Smooth muscle cell (in vitro differentiated cells): Measurements from ENCODE around the gene CCDC85A. TPM values are rescaled to one million over a fixed set of nuclear protein-coding genes. Genes with fewer than 3 reads are reported as not detected.
"Not testable (repeated sequence)": the region's sequence is repeated elsewhere in the genome, so short reads cannot be mapped to it uniquely, and the experiment has no call there.

Experiments used
- DNase-seq: peaks from one replicate; lab custom pipeline; 2025; ENCODE audit not compliant: unreplicated experiment; lab: John Stamatoyannopoulos, UW
- H2AFZ ChIP-seq: fragments of 200-600 bp; sonication (generic); 2 replicates; pipeline ENCODE4 v1.6.0; 2016; ENCODE audit warnings: antibody characterized with exemption, low read depth, mild to moderate bottlenecking
- H3F3A ChIP-seq: fragments of 200-600 bp; sonication (generic); 2 replicates; pipeline ENCODE4 v1.6.0; 2017; ENCODE audit warnings: antibody characterized with exemption, low read depth
- H3K27ac ChIP-seq: fragments of 200-600 bp; sonication (generic); 2 replicates; pipeline ENCODE4 v1.5.1; 2016; ENCODE audit warnings: low read depth, mild to moderate bottlenecking
- H3K27me3 ChIP-seq: fragments of 200-600 bp; sonication (generic); 2 replicates; pipeline ENCODE4 v1.6.1; 2016; ENCODE audit warnings: low read depth, mild to moderate bottlenecking
- H3K36me3 ChIP-seq: fragments of 200-600 bp; sonication (generic); 2 replicates; pipeline ENCODE4 v1.5.1; 2016; ENCODE audit warnings: low read depth
- H3K4me1 ChIP-seq: fragments of 200-600 bp; sonication (generic); 2 replicates; pipeline ENCODE4 v1.5.1; 2016; ENCODE audit warnings: low read depth
- H3K4me2 ChIP-seq: fragments of 200-600 bp; sonication (generic); 2 replicates; pipeline ENCODE4 v1.6.0; 2016; ENCODE audit warnings: mild to moderate bottlenecking
- H3K4me3 ChIP-seq: fragments of 200-600 bp; sonication (generic); 2 replicates; pipeline ENCODE4 v1.5.1; 2016; ENCODE audit warnings: mild to moderate bottlenecking
- H3K79me2 ChIP-seq: fragments of 200-600 bp; sonication (generic); 2 replicates; pipeline ENCODE4 v1.6.0; 2016; ENCODE audit warnings: low read depth, mild to moderate bottlenecking
- H3K9ac ChIP-seq: fragments of 200-600 bp; sonication (generic); 2 replicates; pipeline ENCODE4 v1.6.0; 2016; ENCODE audit warnings: low read depth
- H3K9me3 ChIP-seq: fragments of 200-600 bp; sonication (generic); replicated peaks from 2 replicates; pipeline ENCODE4 v1.5.1; 2016; ENCODE audit warnings: low read depth
- H4K20me1 ChIP-seq: fragments of 200-600 bp; sonication (generic); 2 replicates; pipeline ENCODE4 v1.6.0; 2016; ENCODE audit warnings: low read depth
- CTCF ChIP-seq: fragments of 200-600 bp; sonication (generic); IDR thresholded peaks from 2 replicates; pipeline ENCODE4 v1.5.1; 2017; ENCODE audit warnings: borderline replicate concordance, mild to moderate bottlenecking, antibody characterized with exemption; ENCODE audit not compliant: insufficient read depth, poor library complexity, severe bottlenecking
- WGBS: methylation state at CpG from one replicate; pipeline ENCODE4 v1.1.7; 2016; ENCODE audit warnings: low lambda C conversion rate; 5-methylcytosine and 5-hydroxymethylcytosine counted together
- polyA plus RNA-seq: library from polyadenylated mRNA; unstranded; fragments of >200 nt; fragmentation: Nextera tagmentation; extraction: Ambion mirVana; gene quantifications from 2 replicates; pipeline ENCODE4 v1.2.1, GENCODE V29; 2016
- total RNA-seq: library from RNA; depleted of rRNA; stranded (reverse); fragments of >200 nt; gene quantifications from 2 replicates; pipeline ENCODE4 v1.2.3, GENCODE V29; 2014

Gene CCDC85A
- total RNA-seq (2.0 and 2.1 TPM in 2 replicates), polyA plus RNA-seq (0.67 and 2.4 TPM in 2 replicates)

GRCh38 chr2:56183643-56184499 lies at the start of gene CCDC85A:
Gene CCDC85A, plus strand, starts transcription at chr2:56183990. Its CDS starts 635 bp downstream, at chr2:56184625.
- Histone ChIP-seq H3K79me2 (no peaks in the 10 kb centered on the region), H3K27ac (no peak within 1 kb of the TSS), H3F3A (no peaks in the 10 kb centered on the region), H3K9ac (no peak within 1 kb of the TSS), H3K36me3 (no peaks in the 10 kb centered on the region), H4K20me1 (no peaks in the 10 kb centered on the region), H3K4me2 (peak within 1 kb of the TSS; percentile 99), H3K27me3 (peaks cover 64% of the 10 kb centered on the region), H3K4me1 (peaks cover 23% of the 10 kb centered on the region), H3K9me3 (no peaks in the 10 kb centered on the region), H2AFZ (peak within 1 kb of the TSS; percentile 99), H3K4me3 (peak within 1 kb of the TSS; percentile 71)
- DNase-seq = peak; percentile 62
- TF ChIP-seq CTCF = peak; percentile 97
- 1% methylated on average over 77 of the region's 86 CpGs for WGBS

GRCh38 chr2:56134861-56135260 lies 48.9 kb upstream of the CCDC85A start:
- Histone ChIP-seq H3K4me2 (no peak overlapping the region), H3K27me3 (no peaks in the 10 kb centered on the region), H3F3A (no peaks in the 10 kb centered on the region), H2AFZ (no peak overlapping the region), H3K4me1 (no peaks in the 10 kb centered on the region), H3K9me3 (no peaks in the 10 kb centered on the region), H4K20me1 (no peaks in the 10 kb centered on the region), H3K9ac (no peak overlapping the region), H3K79me2 (no peaks in the 10 kb centered on the region), H3K4me3 (no peak overlapping the region), H3K27ac (no peak overlapping the region), H3K36me3 (no peaks in the 10 kb centered on the region)
- TF ChIP-seq CTCF = no peak
- DNase-seq = no peak
- 82% methylated on average over 4 of the region's 4 CpGs for WGBS

DNA sequence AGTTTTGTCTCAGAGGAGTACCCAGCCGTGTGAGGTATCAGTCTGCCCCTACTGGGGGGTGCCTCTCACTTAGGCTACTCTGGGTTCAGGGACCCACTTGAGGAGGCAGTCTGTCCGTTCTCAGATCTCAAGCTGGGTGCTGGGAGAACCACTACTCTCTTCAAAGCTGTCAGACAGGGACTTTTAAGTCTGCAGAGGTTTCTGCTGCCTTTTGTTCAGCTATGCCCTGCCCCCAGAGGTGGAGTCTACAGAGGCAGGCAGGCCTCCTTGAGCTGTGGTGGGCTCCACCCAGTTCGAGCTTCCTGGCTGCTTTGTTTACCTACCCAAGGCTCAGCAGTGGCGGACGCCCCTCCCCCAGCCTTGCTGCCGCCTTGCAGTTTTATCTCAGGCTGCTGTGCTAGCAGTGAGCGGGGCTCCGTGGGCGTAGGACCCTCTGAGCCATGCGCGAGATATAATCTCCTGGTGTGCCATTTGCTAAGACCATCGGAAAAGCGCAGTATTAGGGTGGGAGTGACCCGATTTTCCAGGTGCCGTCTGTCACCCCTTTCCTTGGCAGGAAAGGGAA lies 41.2 kb upstream of the CCDC85A start:
- H3K9ac ChIP-seq, H4K20me1 ChIP-seq, H3F3A ChIP-seq, H3K27me3 ChIP-seq, H3K9me3 ChIP-seq, H3K4me1 ChIP-seq, H3K4me2 ChIP-seq, H3K79me2 ChIP-seq, H3K4me3 ChIP-seq, H2AFZ ChIP-seq, H3K27ac ChIP-seq, H3K36me3 ChIP-seq, DNase-seq: not testable (repeated sequence)
- WGBS = 94% methylated on average over 15 of the region's 15 CpGs

GRCh38 chr2:56147907-56148306 lies 35.9 kb upstream of the CCDC85A start:
- TF ChIP-seq CTCF = no peak
- H3F3A ChIP-seq = no peaks in the 10 kb centered on the region
- WGBS = 98% methylated on average over 2 of the region's 2 CpGs

More at GRCh38 chr2:56147907-56148306, 35.9 kb upstream of the CCDC85A start:
- no peaks in the 10 kb centered on the region for H4K20me1 ChIP-seq
- H3K79me2 ChIP-seq = no peaks in the 10 kb centered on the region
- H3K9me3 ChIP-seq = no peaks in the 10 kb centered on the region
- no peak for DNase-seq
- H3K36me3 ChIP-seq = no peaks in the 10 kb centered on the region
- no peak overlapping the region for H3K4me2 ChIP-seq
- H2AFZ ChIP-seq = no peak overlapping the region
- no peak overlapping the region for H3K4me3 ChIP-seq
- H3K9ac ChIP-seq = no peak overlapping the region
- peaks cover 14% of the 10 kb centered on the region for H3K27me3 ChIP-seq
- H3K4me1 ChIP-seq = no peaks in the 10 kb centered on the region
- no peak overlapping the region for H3K27ac ChIP-seq
